DND-41 (cell line): ENCODE measurements around the gene SLC31A1.

Experiments
- CTCF ChIP-seq: IDR thresholded peaks from 2 replicates; pipeline ENCODE4 v1.5.1; 2012; ENCODE audit warnings: borderline replicate concordance, low read length, moderate library complexity, mild to moderate bottlenecking; ENCODE audit not compliant: poor library complexity, severe bottlenecking; ENCODE audit errors: extremely low read depth
- EZH2 ChIP-seq: IDR thresholded peaks from 3 replicates; pipeline ENCODE4 v1.6.1; 2012; ENCODE audit warnings: borderline replicate concordance, low read depth, mild to moderate bottlenecking, moderate library complexity, low read length, inconsistent platforms; ENCODE audit not compliant: severe bottlenecking

DNA sequence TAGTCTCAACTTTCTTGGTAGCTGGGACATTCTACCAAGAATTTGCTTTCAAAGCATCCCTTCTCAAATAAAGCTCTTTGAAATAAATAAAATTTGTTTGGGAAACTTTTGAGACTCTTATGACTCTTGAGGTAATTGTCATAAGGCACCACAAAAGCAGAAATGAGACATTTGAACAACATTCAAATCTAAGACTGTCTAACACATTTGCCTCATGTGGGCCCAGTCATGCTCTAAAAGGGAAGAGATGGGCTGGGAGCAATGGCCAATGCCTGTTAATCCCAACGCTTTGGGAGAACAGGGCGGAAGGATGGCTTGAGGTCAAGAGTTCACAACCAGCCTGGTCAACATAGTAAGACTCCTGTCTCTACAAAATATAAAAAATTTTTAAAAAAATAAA lies 44.1 kb upstream of the SLC31A1 start:
- TF ChIP-seq CTCF (no peak), EZH2 (no peak)
